ENCODE data around the gene PCDHGA1.

Gene PCDHGA1

GRCh38 chr5:141508440-141508797, 178.1 kb downstream of the PCDHGA1 start:
- Mint-ChIP-seq H3K27ac (no peak overlapping the region), H3K36me3 (ENCODE audit: low read depth) (peaks cover 4% of the 10 kb centered on the region), H3K9me3 (no peaks in the 10 kb centered on the region), H3K4me3 (no peak overlapping the region), H3K27me3 (ENCODE audit: low read depth) (peaks cover 3% of the 10 kb centered on the region), H3K4me1 (ENCODE audit: low read depth) (peaks cover 7% of the 10 kb centered on the region)

GRCh38 chr5:141508798-141509611, 178.7 kb downstream of the PCDHGA1 start:
- Mint-ChIP-seq H3K27ac (no peak overlapping the region), H3K4me1 (ENCODE audit: low read depth) (peaks cover 12% of the 10 kb centered on the region), H3K4me3 (no peak overlapping the region), H3K36me3 (ENCODE audit: low read depth) (peaks cover 4% of the 10 kb centered on the region), H3K9me3 (no peaks in the 10 kb centered on the region), H3K27me3 (ENCODE audit: low read depth) (peaks cover 3% of the 10 kb centered on the region)

GRCh38 chr5:141510160-141510559, 179.8 kb downstream of the PCDHGA1 start:
- H3K4me3 Mint-ChIP-seq, result no peak overlapping the region
- H3K27me3 Mint-ChIP-seq (ENCODE audit: low read depth), result no peaks in the 10 kb centered on the region
- H3K36me3 Mint-ChIP-seq (ENCODE audit: low read depth), result peaks cover 6% of the 10 kb centered on the region
- peaks cover 18% of the 10 kb centered on the region for H3K4me1 Mint-ChIP-seq (ENCODE audit: low read depth)
- H3K9me3 Mint-ChIP-seq, result no peaks in the 10 kb centered on the region
- no peak overlapping the region for H3K27ac Mint-ChIP-seq

DNA sequence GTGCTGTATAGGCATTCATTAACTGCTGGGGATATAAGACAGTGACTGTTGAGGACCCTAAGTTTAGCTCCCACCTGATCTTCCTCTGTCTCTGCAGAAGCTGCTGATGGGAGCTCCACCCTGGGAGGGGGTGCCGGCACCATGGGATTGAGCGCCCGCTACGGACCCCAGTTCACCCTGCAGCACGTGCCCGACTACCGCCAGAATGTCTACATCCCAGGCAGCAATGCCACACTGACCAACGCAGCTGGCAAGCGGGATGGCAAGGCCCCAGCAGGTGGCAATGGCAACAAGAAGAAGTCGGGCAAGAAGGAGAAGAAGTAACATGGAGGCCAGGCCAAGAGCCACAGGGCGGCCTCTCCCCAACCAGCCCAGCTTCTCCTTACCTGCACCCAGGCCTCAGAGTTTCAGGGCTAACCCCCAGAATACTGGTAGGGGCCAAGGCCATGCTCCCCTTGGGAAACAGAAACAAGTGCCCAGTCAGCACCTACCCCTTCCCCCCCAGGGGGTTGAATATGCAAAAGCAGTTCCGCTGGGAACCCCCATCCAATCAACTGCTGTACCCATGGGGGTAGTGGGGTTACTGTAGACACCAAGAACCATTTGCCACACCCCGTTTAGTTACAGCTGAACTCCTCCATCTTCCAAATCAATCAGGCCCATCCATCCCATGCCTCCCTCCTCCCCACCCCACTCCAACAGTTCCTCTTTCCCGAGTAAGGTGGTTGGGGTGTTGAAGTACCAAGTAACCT, 180.7 kb downstream of the PCDHGA1 start:
- Mint-ChIP-seq H3K27me3 (ENCODE audit: low read depth) (no peaks in the 10 kb centered on the region), H3K4me1 (ENCODE audit: low read depth) (peaks cover 21% of the 10 kb centered on the region), H3K4me3 (no peak overlapping the region), H3K9me3 (no peaks in the 10 kb centered on the region), H3K27ac (no peak overlapping the region), H3K36me3 (ENCODE audit: low read depth) (peaks cover 11% of the 10 kb centered on the region)

DNA sequence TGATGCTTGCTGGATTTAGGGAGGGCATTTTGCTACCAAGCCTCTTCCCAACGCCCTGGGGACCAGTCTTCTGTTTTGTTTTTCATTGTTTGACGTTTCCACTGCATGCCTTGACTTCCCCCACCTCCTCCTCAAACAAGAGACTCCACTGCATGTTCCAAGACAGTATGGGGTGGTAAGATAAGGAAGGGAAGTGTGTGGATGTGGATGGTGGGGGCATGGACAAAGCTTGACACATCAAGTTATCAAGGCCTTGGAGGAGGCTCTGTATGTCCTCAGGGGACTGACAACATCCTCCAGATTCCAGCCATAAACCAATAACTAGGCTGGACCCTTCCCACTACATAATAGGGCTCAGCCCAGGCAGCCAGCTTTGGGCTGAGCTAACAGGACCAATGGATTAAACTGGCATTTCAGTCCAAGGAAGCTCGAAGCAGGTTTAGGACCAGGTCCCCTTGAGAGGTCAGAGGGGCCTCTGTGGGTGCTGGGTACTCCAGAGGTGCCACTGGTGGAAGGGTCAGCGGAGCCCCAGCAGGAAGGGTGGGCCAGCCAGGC, 181.5 kb downstream of the PCDHGA1 start:
- Mint-ChIP-seq H3K4me1 (ENCODE audit: low read depth) (peaks cover 26% of the 10 kb centered on the region), H3K9me3 (no peaks in the 10 kb centered on the region), H3K36me3 (ENCODE audit: low read depth) (peaks cover 18% of the 10 kb centered on the region), H3K4me3 (peak overlapping the region; percentile 30), H3K27me3 (ENCODE audit: low read depth) (no peaks in the 10 kb centered on the region), H3K27ac (peak overlapping the region; percentile 37)

GRCh38 chr5:141512390-141512910, 182.1 kb downstream of the PCDHGA1 start:
- Mint-ChIP-seq H3K9me3 (no peaks in the 10 kb centered on the region), H3K36me3 (ENCODE audit: low read depth) (peaks cover 21% of the 10 kb centered on the region), H3K27ac (peak overlapping the region; percentile 80), H3K27me3 (ENCODE audit: low read depth) (no peaks in the 10 kb centered on the region), H3K4me1 (ENCODE audit: low read depth) (peaks cover 26% of the 10 kb centered on the region), H3K4me3 (peak overlapping the region; percentile 87)

DNA sequence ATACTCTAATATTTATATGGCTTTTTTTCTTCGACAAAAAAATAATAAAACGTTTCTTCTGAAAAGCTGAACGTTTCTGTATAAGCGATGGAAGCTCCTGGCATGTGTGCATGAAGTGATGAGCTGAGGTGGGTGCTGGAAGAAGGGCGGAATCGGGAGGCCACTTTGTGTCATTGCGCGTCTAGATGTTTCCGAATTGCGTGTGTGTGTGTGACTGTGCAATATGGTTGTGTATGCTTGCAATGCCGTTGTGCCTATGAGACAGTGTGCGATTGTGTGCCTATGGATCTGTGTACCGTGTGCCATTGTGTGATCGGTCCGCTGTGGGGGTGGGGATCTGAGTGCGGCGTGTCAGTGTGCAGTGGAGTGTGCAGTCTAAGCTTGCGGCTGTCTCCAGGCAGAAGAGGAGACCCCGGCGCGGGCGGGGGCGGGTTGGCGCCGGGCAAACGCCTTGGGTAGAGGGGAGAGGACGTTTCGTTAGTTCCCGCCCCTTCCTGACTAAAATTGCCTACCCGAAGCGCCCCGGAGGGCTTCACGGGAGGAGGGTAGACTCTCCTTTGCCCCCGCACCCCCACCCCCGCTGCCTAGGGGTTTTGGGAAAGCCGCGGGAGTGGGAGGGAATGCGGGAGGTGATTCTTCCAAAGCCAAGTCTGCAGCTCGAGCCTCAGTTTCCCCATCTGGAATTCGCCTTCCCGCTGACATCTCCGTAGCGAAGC, 182.8 kb downstream of the PCDHGA1 start:
- H3K4me3 Mint-ChIP-seq, result peak overlapping the region; percentile 87
- H3K9me3 Mint-ChIP-seq, result no peaks in the 10 kb centered on the region
- H3K36me3 Mint-ChIP-seq (ENCODE audit: low read depth), result peaks cover 26% of the 10 kb centered on the region
- no peaks in the 10 kb centered on the region for H3K27me3 Mint-ChIP-seq (ENCODE audit: low read depth)
- H3K4me1 Mint-ChIP-seq (ENCODE audit: low read depth), result peaks cover 26% of the 10 kb centered on the region
- H3K27ac Mint-ChIP-seq, result peak overlapping the region; percentile 80

DNA sequence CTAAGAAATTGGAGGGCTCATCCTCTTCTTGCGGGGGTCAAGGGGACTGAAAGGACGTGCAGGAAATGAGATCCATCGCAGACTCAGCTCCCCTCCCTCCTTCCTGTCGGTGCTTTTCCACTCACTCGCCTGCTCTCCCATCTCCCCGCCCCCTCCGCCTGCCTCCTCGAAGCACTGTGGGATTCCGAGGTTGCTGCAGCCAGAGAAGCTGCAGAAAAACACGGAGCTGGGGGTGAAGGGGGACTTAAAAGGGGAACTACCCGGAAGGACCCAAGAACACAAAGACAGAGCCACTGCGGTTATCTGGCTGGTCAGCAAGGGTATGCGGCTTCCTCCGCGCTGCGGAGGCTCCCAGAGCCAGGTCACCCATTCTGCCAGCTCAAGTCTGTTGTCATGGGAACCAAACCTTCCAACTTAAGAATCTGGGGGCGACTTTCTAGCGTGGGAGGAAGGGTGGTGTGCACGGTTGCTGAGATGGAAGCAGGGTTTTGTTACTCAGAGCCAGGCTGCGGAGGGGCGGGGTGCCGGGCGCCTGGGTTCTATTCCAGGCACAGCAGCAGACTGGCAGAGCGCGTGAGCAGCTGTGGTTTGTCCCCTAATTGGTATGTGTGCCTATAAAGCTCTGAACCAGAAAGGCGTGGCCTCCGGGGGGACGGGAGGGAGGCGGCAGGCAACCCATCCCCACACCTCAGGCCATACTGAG, 183.5 kb downstream of the PCDHGA1 start:
- peaks cover 30% of the 10 kb centered on the region for H3K36me3 Mint-ChIP-seq (ENCODE audit: low read depth)
- H3K27ac Mint-ChIP-seq, result peak overlapping the region; percentile 80
- peaks cover 26% of the 10 kb centered on the region for H3K4me1 Mint-ChIP-seq (ENCODE audit: low read depth)
- H3K27me3 Mint-ChIP-seq (ENCODE audit: low read depth), result no peaks in the 10 kb centered on the region
- peak overlapping the region; percentile 87 for H3K4me3 Mint-ChIP-seq
- no peaks in the 10 kb centered on the region for H3K9me3 Mint-ChIP-seq

- H3K36me3 Mint-ChIP-seq (ENCODE audit: low read depth), result peaks cover 37% of the 10 kb centered on the region
- no peaks in the 10 kb centered on the region for H3K27me3 Mint-ChIP-seq (ENCODE audit: low read depth)
- peaks cover 26% of the 10 kb centered on the region for H3K4me1 Mint-ChIP-seq (ENCODE audit: low read depth)
- peak overlapping the region; percentile 39 for H3K27ac Mint-ChIP-seq
- no peaks in the 10 kb centered on the region for H3K9me3 Mint-ChIP-seq
- no peak overlapping the region for H3K4me3 Mint-ChIP-seq
These were observed 184.2 kb downstream of the PCDHGA1 start for GRCh38 chr5:141514330-141515133.

DNA sequence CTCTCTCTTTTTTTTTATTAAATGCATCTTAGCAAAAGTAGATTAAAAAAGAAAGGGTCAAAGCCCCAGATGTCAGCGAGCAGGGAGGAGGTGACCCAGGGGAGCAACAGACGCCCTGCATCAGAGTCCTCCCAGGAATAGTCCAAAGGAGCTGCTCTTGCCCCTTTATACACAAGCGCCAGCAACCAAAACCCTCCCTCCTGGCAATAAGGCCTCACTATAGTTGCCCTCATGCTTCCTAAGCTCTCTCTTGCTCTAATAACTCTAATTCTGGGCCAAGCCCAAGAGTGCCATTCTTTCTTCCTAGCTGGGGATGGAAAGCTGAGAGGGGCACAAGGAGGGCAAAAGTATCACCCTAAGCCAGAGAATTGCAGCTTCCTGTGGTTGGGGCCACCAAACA, 184.8 kb downstream of the PCDHGA1 start:
- Mint-ChIP-seq H3K4me3 (no peak overlapping the region), H3K9me3 (no peaks in the 10 kb centered on the region), H3K36me3 (ENCODE audit: low read depth) (peaks cover 42% of the 10 kb centered on the region), H3K27me3 (ENCODE audit: low read depth) (no peaks in the 10 kb centered on the region), H3K27ac (peak overlapping the region; percentile 55), H3K4me1 (ENCODE audit: low read depth) (peaks cover 26% of the 10 kb centered on the region)

DNA sequence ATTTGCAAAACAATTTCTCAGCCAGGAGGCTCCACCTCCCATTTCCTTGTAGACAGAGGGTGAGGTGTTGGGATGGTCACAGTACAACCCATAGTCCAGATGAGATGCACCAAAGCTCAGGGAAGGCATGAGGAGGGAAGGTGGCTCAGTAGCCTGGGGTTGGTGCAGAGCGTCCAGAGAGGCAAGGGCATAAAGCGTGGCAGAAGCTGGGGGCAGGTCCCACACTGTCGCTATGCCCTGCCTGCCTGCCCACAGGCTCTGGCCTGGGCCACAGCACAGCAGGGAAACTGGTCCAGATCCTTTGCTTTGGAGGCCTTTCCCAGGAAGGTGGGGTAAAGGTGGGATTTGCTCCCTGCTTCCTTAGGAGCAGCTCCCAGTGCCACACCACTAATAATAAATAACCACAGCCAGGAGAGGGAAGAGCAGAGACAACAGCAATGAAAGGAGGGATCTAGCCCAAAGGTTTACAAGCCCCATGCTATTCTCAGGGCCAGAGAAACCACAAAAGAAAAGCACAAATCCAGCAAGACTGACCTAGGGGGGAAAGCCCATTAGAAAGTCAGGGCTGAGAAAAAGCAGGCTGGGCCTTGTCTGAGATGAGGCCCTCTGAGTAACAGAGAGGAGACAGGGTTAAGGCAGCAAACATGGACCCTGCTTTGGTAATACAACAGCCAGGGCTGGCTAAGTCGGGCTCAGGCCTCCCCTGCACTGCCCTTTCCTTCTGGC, 185.8 kb downstream of the PCDHGA1 start:
- peaks cover 49% of the 10 kb centered on the region for H3K36me3 Mint-ChIP-seq (ENCODE audit: low read depth)
- H3K4me1 Mint-ChIP-seq (ENCODE audit: low read depth), result peaks cover 29% of the 10 kb centered on the region
- H3K4me3 Mint-ChIP-seq, result no peak overlapping the region
- no peaks in the 10 kb centered on the region for H3K9me3 Mint-ChIP-seq
- H3K27me3 Mint-ChIP-seq (ENCODE audit: low read depth), result no peaks in the 10 kb centered on the region
- H3K27ac Mint-ChIP-seq, result no peak overlapping the region

DNA sequence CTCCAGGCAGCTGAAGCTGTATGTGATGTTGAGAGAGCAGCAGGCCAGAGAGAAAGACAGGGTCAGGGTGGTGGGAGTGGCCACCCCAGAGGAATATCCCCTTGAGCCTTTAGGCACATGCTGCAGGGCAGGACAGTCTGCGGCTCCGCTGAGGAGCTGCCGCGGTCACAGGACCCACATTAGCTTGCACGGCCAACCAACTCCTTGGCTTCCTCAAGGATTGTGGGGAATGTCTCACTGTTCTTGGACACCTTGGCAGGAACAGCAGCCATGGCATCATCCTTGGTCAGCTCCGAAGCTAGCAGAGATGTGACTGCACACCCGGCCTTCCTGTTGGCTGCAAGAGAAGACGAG, 186.3 kb downstream of the PCDHGA1 start:
- H3K36me3 Mint-ChIP-seq (ENCODE audit: low read depth), result peaks cover 53% of the 10 kb centered on the region
- H3K27ac Mint-ChIP-seq, result no peak overlapping the region

DNA sequence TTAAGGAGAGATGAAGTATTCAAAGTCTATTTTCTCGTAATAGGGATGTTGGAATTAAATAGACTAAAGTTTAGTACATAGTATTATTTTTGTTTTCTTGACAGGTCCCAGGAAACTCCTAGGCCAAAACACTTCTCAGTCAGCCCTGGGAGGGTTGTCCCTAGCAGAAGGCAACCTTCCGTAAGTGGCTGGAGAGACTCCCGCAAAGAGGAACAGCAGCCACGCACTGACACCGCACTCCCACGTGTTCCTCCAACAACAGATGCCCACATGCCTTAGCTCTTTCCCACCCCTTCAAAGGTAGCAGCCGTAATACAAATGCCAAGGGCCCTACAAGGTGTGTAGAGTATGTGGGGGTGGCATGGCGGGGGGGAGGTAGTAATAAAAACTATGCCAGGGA, 187.0 kb downstream of the PCDHGA1 start:
- no peak overlapping the region for H3K4me3 Mint-ChIP-seq
- H3K27ac Mint-ChIP-seq, result peak overlapping the region; percentile 29
- peaks cover 58% of the 10 kb centered on the region for H3K36me3 Mint-ChIP-seq (ENCODE audit: low read depth)
- H3K27me3 Mint-ChIP-seq (ENCODE audit: low read depth), result no peaks in the 10 kb centered on the region
- H3K4me1 Mint-ChIP-seq (ENCODE audit: low read depth), result peaks cover 38% of the 10 kb centered on the region
- H3K9me3 Mint-ChIP-seq, result no peaks in the 10 kb centered on the region

More for the DNA sequence above, 186.3 kb downstream of the PCDHGA1 start:
- Mint-ChIP-seq H3K4me1 (ENCODE audit: low read depth) (peaks cover 33% of the 10 kb centered on the region), H3K9me3 (no peaks in the 10 kb centered on the region), H3K27me3 (ENCODE audit: low read depth) (no peaks in the 10 kb centered on the region), H3K4me3 (no peak overlapping the region)
